NCI-H2227 treated with DMSO at 0.1 percent for 48 hours (cell line): Measurements from ENCODE around the gene ODF4.
A peak's percentile ranks its signal among the peaks of the same experiment; 100 is the strongest.
"Not testable (repeated sequence)": the region's sequence is repeated elsewhere in the genome, so short reads cannot be mapped to it uniquely, and the experiment has no call there.

Experiments
- DNase-seq: peaks from one replicate; lab custom pipeline; 2025; lab: John Stamatoyannopoulos, UW

ODF4 gene

GRCh38 chr17:8326511-8327302 lies 12.9 kb upstream of the ODF4 start:
- DNase-seq = no peak

- no peak for DNase-seq
Measured at GRCh38 chr17:8327303-8327649, 12.4 kb upstream of the ODF4 start.

GRCh38 chr17:8332128-8332527 lies 7.5 kb upstream of the ODF4 start:
- no peak for DNase-seq

- DNase-seq = no peak
Measured at GRCh38 chr17:8332688-8333087, 7.0 kb upstream of the ODF4 start.

GRCh38 chr17:8333281-8333680 lies 6.4 kb upstream of the ODF4 start:
- no peak for DNase-seq

GRCh38 chr17:8337802-8338752 lies 1.6 kb upstream of the ODF4 start:
- DNase-seq = peak; percentile 15

- no peak for DNase-seq
Measured at GRCh38 chr17:8338753-8339140, 893 bp upstream of the ODF4 start.

GRCh38 chr17:8341456-8341855 lies 1.8 kb downstream of the ODF4 start:
- DNase-seq = no peak

- no peak for DNase-seq
Measured at GRCh38 chr17:8345052-8345690, 5.5 kb downstream of the ODF4 start.

GRCh38 chr17:8345951-8346665 lies 6.5 kb downstream of the ODF4 start:
- DNase-seq = no peak

- not testable (repeated sequence) for DNase-seq
Measured at GRCh38 chr17:8347001-8347400, 7.4 kb downstream of the ODF4 start.

- DNase-seq = no peak
Measured at GRCh38 chr17:8350339-8350738, 10.7 kb downstream of the ODF4 start.

- no peak for DNase-seq
Measured at GRCh38 chr17:8353736-8354135, 14.1 kb downstream of the ODF4 start.

- DNase-seq = no peak
Measured at GRCh38 chr17:8354236-8354635, 14.6 kb downstream of the ODF4 start.

- DNase-seq = no peak
Measured at GRCh38 chr17:8357910-8358309, 18.3 kb downstream of the ODF4 start.

- no peak for DNase-seq
Measured at GRCh38 chr17:8359769-8360168, 20.1 kb downstream of the ODF4 start.

- no peak for DNase-seq
Measured at GRCh38 chr17:8360260-8360659, 20.6 kb downstream of the ODF4 start.

GRCh38 chr17:8360751-8361150 lies 21.1 kb downstream of the ODF4 start:
- DNase-seq = no peak

GRCh38 chr17:8362651-8363332 lies 23.2 kb downstream of the ODF4 start:
- no peak for DNase-seq

GRCh38 chr17:8365143-8365542 lies 25.5 kb downstream of the ODF4 start:
- no peak for DNase-seq

- no peak for DNase-seq
Measured at GRCh38 chr17:8366231-8366630, 26.6 kb downstream of the ODF4 start.
